COLO829 (cell line): ENCODE data around the gene TRAPPC8.
"Not testable (repeated sequence)": the region's sequence is repeated elsewhere in the genome, so short reads cannot be mapped to it uniquely, and the experiment has no call there.

ENCODE experiments used
- DNase-seq: peaks from one replicate; pipeline ENCODE4 v3.0.0; 2012; ENCODE audit warnings: low spot score

TRAPPC8 gene, protein sequence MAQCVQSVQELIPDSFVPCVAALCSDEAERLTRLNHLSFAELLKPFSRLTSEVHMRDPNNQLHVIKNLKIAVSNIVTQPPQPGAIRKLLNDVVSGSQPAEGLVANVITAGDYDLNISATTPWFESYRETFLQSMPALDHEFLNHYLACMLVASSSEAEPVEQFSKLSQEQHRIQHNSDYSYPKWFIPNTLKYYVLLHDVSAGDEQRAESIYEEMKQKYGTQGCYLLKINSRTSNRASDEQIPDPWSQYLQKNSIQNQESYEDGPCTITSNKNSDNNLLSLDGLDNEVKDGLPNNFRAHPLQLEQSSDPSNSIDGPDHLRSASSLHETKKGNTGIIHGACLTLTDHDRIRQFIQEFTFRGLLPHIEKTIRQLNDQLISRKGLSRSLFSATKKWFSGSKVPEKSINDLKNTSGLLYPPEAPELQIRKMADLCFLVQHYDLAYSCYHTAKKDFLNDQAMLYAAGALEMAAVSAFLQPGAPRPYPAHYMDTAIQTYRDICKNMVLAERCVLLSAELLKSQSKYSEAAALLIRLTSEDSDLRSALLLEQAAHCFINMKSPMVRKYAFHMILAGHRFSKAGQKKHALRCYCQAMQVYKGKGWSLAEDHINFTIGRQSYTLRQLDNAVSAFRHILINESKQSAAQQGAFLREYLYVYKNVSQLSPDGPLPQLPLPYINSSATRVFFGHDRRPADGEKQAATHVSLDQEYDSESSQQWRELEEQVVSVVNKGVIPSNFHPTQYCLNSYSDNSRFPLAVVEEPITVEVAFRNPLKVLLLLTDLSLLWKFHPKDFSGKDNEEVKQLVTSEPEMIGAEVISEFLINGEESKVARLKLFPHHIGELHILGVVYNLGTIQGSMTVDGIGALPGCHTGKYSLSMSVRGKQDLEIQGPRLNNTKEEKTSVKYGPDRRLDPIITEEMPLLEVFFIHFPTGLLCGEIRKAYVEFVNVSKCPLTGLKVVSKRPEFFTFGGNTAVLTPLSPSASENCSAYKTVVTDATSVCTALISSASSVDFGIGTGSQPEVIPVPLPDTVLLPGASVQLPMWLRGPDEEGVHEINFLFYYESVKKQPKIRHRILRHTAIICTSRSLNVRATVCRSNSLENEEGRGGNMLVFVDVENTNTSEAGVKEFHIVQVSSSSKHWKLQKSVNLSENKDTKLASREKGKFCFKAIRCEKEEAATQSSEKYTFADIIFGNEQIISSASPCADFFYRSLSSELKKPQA (N-terminal part only)

DNA sequence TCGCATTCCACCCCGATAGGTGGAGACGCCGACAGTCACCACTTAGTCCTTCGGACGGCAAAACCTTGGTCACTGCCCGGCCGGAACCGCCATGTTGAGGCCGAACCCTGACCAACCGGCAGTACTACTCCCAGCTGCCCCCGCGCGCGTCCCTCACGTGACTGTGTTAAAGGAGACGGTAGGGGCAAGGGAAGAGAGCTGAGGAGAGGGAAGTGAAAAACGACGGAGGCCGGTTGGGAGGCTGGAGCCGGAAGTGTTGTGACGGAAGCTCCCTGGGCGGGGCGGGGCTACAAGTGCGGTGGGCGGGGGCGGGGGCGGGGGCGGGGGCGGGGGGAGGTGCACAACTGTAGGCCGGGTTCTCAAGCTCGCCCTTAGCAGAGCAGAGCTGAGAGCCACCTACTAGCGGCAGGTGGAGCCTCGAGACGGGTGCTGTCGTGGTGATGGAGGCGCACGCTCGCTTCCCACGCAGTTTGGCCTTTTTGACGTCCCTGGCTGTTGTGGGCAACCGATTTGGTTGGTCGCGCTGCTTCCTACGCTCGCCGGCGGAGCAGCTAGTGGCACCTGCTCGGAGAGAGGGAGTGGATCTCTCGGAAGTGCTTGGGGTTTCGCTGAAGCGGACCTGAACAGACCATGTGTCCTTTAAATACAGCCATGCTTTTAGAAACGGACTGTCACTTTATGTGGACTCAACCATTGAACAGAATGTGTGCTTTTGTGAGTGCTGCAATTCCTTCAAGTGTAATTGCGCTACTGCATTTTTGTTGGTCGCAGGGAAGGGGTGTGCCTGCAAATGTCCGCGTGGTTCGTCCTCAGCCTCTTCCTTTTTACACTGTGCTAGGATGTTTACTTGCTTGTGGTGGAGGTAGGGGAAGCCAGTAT, at the start of gene TRAPPC8:
TRAPPC8 (minus strand) TSS at position 130 of the 879 bp plus-strand sequence. CDS start 364 bp downstream, outside the sequence.
- DNase-seq, result peak; percentile 91

DNA sequence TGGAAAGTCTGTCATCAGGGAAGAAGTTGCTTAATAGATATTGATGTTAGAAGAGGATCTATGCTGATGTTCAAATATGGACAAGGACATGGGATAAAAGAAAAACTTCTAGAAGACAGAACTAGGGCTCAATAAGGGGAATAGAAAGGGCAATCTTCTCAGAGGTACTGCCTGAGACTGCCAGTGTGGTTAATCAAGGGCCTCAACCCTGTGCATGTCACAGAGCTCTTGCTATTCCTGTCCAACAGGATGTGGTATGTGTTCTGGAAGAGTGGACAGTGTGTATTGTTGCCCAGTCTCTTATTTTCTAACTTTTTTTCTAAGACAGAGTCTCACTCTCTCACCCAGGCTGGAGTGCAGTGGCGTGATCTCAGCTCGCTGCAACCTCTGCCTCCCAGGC, 47.9 kb upstream of the TRAPPC8 start:
- no peak for DNase-seq

DNA sequence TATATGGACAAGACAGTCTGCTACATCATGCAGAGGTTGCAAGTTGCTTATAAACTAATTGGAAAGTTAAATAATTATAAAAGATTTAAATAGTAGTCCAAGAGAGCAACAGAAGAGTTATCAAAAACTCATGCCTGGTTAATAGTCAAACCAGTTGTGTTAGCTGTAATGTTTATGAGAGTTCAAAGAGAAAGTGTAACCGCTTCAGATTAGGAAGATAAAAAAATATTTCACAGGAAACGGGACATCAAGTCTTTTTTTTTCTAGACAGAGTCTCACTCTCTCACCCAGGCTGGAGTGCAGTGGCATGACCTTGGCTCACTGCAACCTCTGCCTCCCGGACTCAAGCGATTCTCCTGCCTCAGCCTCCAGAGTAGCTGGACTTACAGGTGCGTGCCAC, 41.0 kb upstream of the TRAPPC8 start:
- DNase-seq, result no peak

DNA sequence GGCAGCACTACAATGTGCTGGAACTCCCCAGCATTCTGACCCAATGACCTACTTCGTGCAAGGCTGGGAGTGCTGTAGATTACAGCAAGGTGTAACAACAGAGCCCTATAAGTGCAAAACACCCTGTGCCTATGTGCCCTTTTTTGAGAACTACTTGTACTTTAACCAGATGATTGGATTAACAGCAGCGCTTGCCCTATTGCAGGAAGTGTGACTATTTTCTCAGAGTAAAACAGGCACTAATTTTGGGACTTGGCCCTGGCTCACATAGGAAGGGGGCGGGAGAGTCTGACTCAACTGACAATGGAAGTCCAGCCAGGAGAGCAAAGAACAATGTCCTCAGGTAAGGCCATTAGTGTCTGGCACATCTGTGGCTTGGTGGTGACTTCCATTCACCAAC, 40.1 kb upstream of the TRAPPC8 start:
- no peak for DNase-seq

DNA sequence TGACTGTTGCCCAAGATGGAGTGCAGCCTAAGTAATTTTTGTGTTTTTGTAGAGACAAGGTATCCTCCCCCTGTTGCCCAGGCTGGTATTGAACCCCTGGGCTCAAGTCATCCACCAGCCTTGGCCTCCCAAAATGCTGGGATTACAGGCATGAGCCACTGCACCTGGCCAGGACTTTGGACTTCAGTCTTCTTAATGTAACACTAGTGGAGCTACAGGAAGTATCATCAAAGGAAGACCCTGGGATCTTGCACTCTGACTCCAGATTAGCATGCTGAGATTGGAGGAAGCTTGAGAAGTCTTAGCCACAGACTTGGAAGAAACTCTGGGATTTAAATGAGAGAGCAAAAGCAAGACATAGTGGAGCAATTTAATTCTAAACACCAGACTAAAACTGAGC, 37.9 kb upstream of the TRAPPC8 start:
- no peak for DNase-seq

DNA sequence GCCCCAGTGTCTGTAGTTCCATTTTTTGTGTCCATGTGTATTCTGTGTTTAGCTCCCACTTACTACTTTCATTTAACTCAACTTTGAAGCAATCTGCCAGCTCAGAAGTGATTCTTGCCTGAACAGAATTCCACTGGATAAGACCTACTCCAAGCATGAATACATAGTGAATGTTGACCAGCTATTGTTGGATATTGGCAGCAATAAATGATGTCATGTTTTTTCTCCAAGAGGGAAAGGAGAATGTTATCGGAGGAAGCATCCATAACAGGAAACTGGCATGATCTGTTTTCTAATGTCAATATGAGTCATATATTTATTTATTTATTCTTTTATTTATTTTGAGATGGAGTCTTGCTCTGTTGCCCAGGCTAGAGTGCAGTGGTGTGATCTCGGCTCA, 36.8 kb upstream of the TRAPPC8 start:
- DNase-seq, result no peak

DNA sequence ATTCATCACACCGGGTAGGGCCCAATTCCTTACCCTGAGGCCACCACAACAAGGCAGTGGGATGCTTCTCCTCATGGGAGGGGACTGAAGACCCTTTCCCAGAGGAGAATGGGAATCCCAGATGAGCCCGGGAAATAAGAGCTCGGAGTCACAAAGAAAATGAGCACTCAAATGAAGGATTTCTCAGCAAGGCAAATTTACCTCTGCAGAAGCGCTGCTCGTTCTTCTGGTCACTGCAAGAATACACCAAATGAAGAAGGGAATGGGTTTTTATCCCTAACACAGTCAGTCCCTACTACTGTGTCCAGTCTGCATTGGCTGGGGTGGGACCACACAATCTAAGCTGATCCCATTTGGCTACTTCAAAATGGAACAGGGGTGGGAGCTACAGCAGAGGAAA, 35.7 kb upstream of the TRAPPC8 start:
- no peak for DNase-seq

DNA sequence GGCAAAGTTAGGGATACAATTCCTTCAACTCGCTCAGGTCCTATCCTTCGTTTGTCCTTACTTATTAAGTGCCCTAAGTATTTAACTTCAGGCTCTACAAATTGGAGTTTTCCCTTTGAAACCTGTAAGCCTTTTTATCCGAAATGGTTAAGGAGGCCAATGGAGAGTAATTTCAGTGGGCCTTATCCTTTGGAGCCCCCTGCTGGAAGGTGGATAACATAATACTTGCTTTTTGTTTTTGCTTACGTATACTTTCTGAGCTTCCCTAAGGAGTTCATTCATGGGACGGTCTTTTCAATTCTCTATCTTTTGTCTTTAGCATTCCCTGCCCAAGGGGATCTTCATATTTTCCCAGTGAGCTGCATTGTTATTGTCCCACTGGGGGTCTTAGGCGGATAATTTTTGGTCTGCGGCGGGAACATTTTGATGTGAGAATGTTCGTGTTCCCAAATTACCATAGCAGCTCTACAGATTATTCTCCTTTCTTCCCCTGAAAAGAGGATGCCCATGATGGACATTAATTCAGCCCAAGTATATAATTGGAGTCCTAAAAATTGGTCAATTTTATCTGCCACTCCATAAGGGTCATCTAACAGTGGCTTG, 34.4 kb upstream of the TRAPPC8 start:
- DNase-seq, result peak; percentile 25

DNA sequence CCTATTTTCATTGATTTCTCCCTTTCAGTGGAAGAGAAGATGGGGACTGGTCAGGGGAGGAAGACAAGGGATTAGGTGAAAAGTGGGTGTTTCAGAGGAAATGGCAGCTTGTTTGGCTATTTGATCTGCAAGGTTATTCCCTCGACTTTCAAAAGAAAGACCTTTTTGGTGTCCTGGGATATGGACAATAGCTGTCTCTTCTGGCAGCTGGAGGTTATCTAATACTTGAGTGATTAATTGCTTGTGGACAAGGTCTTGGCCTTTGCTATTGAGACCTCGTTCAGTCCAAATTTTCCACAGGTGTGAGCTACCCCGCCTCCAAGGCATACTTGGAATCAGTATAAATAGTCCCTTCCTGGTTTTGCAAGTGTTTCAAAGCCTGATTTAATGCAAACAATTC, 33.3 kb upstream of the TRAPPC8 start:
- no peak for DNase-seq

DNA sequence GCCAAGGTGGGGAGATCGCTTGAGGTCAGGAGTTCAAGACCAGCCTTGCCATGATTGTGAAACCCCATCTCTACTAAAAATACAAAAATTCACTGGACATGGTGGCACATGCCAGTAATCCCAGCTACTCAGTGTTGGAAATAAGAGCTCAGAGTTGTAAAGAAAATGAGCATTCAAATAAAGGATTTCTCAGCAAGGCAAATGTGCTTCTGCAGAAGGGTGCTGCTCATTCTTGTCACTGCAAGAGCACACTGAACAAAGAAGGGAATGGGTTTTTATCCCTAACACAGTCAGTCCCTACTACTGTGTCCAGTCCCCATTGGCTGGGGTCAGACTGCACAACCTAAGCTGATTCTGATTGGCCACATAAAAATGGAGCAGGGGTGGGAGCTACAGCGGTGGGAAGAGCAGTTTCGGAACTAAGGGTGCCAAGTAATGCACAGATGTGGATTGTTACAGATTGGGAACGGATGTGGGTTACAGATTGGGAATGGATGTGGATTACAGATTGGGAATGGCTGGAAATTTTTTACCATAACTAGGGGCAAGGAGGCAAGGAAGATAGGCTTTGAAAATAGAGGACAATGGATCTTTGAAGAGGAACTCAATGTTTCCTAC, 31.1 kb upstream of the TRAPPC8 start:
- DNase-seq, result no peak

DNA sequence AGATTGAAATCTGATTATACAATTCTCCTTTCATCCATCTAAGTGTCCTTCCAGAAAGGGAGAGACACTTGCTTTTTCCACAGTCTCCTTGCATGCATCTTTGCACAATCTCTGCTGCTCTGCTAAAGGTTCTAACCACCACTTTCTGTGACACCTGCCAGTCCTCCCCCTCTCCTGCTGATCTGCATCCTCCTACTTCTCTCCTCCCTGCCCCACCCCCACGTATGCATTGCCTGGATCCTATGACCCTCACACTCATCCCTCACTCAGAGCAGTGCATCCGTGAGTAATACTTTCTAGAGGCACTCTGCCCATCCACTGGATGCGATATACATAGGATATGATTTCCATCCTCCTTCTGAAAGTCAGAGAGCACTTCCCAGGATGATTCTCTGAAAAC, 27.7 kb upstream of the TRAPPC8 start:
- DNase-seq, result no peak

DNA sequence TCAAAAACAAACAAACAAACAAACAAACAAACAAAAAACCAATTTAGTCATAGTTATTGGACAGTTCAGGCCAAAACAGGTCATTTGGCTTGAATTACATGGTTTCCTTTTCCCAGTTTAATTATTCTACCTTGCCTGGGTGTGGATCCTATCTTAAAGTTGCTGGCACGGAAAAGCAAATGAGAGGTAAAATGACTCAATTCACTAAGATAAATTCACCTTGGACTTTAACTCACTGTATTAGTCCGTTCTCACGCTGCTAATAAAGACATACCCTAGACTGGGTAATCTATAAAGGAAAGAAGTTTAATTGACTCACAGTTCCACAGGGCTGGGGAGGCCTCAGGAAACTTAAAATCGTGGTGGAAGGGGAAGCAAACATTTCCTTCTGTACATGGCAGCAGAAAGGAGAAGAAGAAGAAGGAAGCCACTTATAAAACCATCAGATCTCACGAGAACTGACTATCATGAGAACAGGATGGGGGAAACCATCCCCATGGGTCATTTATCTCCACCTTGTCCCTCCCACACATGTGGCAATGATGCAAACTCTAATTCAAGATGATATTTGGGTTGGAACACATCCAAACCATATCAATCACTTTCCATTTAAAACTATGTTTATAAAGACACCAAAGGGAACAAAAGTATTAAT, 22.5 kb upstream of the TRAPPC8 start:
- no peak for DNase-seq

DNA sequence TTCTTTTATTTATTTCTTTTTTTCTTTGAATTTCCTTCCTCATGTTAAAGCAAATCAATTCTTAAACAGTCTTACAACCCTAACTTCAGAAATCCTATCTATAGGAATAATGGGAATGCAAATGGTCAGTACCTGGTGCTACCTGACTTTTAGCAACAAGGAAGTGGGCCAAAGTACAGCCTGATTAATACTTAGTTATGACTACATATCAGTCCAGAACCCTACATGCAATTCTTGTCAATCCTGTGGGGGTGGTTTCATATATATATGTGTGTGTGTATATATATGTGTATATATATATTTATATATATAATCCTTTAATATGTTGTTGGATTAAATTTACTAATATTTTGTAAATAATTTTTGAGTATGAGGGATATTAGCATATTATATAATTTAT, 14.8 kb upstream of the TRAPPC8 start:
- DNase-seq, result no peak

DNA sequence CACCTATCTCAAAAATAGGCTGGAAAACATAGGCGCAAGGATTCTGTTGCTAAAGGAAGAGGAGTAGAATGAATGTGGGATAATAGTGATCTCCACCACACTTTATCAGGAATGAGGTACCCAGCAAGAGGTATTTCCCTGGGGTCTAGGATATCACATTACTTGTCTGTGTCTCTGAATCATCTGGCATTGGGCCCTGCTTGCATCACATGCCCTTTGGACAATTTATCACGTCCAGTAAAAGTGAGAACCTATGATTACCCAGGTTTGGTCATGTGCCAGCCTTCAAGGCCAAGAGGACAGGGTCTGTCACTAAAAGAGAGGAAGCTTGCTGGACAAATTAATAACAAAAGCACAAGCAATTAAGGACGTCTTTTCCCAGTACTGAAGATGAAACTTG, 11.4 kb upstream of the TRAPPC8 start:
- no peak for DNase-seq

DNA sequence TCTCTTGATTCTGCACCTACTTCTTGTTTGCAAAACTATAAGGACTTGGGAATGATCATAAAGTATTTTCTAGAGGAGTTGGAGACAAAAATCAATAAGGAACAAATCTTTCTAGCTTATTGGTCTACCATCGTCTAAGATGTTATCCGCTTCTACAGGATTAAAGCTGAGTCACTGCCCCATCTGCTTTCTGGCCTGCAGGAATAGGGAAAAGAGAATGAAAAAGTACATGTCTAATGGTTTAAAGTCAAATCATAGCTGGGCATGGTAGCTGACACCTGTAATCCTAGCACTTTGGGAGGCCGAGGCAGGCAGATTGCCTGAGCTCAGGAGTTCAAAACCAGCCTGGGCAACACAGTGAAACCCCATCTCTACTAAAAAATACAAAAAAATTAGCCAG, 10.8 kb upstream of the TRAPPC8 start:
- not testable (repeated sequence) for DNase-seq

DNA sequence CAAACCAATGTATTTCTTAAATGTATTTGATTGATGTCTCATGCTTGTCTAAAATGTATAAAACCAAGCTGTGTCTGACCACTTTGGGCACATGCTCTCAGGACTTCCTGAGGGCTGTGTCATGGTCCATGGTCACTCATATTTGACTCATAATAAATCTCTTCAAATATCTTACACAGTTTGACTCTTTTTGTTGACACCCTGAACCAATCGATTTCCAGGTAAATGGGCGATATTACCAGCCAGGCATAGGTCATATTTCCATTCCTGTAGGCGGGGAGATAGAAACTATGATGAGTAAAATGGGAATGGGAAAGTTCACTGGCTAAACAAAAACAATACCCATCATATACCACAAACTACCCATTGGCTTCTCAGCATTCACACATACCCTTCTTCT, 9.3 kb upstream of the TRAPPC8 start:
- DNase-seq, result no peak

DNA sequence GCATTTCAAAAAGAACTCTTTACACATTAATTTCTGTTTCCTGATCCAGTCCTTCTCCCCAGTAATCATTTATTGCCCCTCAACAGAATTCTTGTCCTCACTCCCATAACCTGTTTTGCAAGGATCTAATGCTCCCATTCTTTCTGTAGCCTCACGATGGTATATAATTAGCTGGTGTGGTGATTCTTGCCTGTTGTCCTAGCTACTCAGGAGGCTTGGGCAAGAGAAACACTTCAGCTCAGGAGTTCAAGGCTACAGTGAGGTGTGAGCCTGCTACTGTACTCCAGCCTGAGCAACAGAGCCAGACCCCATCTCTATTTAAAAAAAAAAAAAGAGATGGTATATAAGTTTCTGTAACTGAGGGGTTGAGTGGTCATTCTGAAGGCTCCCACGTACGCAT, 7.7 kb upstream of the TRAPPC8 start:
- no peak for DNase-seq

DNA sequence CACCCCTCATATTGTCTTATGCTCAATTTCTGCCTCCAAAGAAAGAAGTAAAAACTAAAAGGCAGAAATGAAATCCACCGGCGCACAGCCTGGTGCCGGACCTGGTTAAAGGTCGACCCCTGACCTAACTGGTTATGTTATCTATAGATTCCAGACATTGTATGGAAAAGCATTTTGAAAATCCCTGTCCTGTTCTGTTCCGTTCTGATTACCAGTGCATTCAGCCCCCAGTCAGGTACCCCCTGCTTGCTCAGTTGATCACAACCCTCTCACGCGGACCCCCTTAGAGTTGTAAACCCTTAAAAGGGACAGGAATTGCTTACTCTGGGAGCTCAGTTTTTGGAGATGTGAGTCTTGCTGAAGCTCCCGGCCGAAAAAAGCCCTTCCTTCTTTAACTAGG, 5.4 kb upstream of the TRAPPC8 start:
- not testable (repeated sequence) for DNase-seq

DNA sequence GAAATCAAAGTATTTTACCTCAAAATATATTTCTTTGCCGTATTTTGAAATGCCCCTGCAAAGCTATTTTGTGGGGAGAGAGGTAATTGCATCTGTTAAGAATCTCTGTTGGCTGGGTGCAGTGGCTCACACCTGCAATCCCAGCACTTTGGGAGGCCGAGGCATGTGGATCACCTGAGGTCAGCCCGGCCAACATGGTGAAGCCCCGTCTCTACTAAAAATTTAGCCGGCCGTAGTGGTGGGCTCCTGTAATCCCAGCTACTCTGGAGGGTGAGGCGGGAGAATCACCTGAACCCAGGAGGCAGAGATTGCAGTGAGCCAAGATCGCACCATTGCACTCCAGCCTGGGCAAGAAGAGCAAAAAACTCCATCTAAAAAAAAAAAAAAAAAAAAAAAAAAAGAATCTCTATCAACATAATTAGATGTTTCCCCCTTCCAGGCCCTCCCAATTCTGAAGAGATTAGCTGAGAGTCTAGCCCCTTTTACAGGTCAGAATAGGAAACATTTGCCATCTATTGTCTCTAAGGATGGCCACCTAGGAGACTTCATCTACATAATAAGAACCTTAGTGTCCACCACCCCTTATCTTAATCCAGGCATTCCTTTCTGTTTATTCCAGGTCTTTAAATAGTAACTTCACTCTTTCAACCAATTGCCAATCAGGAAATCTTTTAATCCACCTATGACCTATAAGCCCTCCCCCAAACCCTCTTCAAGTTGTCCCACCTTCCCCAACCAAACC, 3.5 kb upstream of the TRAPPC8 start:
- no peak for DNase-seq
